ENCODE results near the gene ELMO1.

- TF ChIP-seq CTCF (IDR thresholded peaks at IDR 0.05) (no peak), POLR2A (IDR thresholded peaks at IDR 0.05) (no peak)
Measured at GRCh38 chr7:36942541-36942940, 506.1 kb downstream of the ELMO1 start.

Data from body of pancreas (tissue), 4 donors.